Measurements from ENCODE around the gene CRX. TPM values are rescaled to one million over a fixed set of nuclear protein-coding genes. Genes with fewer than 3 reads are reported as not detected.

The CRX gene
- total and polyA plus RNA-seq, 2 donors (not counting 3 experiments of a cell fraction or from before 2014, with no cell fraction given), result not detected

- H3K4me2 ChIP-seq (ENCODE audit: insufficient read depth, low read length), result no peak overlapping the region
- H3K4me3 ChIP-seq (replicated peaks in 1 of 3; ENCODE audit: insufficient read depth in 1 of 3, low read depth in 1 of 3, low read length in 3 of 3), result no peak overlapping the region
- TF ChIP-seq POLR2AphosphoS5 (IDR thresholded peaks at IDR 0.05; ENCODE audit: insufficient read depth, low read depth, low read length), result no peak
- no peak for TF ChIP-seq MYC (IDR thresholded peaks at IDR 0.05; ENCODE audit: low read depth, low read length)
- no peak for TF ChIP-seq FOS (IDR thresholded peaks at IDR 0.05; ENCODE audit: borderline replicate concordance, insufficient read depth, low read length)
- TF ChIP-seq JUN (IDR thresholded peaks at IDR 0.05; ENCODE audit: borderline replicate concordance, insufficient read depth, insufficient read length, low read depth), result no peak
- TF ChIP-seq EZH2 (IDR thresholded peaks at IDR 0.05; ENCODE audit: borderline replicate concordance, low read depth, low read length, severe bottlenecking), result no peak
- no peak for TF ChIP-seq GATA2 (IDR thresholded peaks at IDR 0.05; ENCODE audit: insufficient read depth, insufficient read length, low read depth, low read length)
- no peak for TF ChIP-seq CTCF (IDR thresholded peaks at IDR 0.05; ENCODE audit: extremely low read depth in 1 of 2, insufficient read depth in 1 of 2, low read depth in 1 of 2, low read length in 2 of 2)
- no peak for TF ChIP-seq POLR2A (IDR thresholded peaks at IDR 0.05; ENCODE audit: low read depth, low read length)
- TF ChIP-seq, protein P1, sequence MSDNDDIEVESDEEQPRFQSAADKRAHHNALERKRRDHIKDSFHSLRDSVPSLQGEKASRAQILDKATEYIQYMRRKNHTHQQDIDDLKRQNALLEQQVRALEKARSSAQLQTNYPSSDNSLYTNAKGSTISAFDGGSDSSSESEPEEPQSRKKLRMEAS (IDR thresholded peaks at IDR 0.05; ENCODE audit: insufficient read depth, insufficient read length), result no peak
- no peaks in the 10 kb centered on the region for H3K79me2 ChIP-seq (ENCODE audit: control insufficient read depth, insufficient read depth, low read length)
- no peaks in the 10 kb centered on the region for H4K20me1 ChIP-seq (replicated peaks; ENCODE audit: control insufficient read depth, extremely low read depth, insufficient read depth, low read length)
- no peaks in the 10 kb centered on the region for H3K4me1 ChIP-seq (ENCODE audit: control insufficient read depth, extremely low read depth, insufficient read depth, low read length)
- ChIA-PET CTCF (no interaction called here), POLR2A (no interaction called here)
- no peak for DNase-seq (ENCODE audit: low read depth, low spot score)
- H3K9me3 ChIP-seq (replicated peaks; ENCODE audit: control insufficient read depth, insufficient read depth, low read length), result no peaks in the 10 kb centered on the region
- H3K9me1 ChIP-seq (replicated peaks; ENCODE audit: control insufficient read depth, extremely low read depth, insufficient read depth, low read length), result no peaks in the 10 kb centered on the region
- H2AFZ ChIP-seq (ENCODE audit: low read depth, low read length), result no peak overlapping the region
- BruUV-seq (replicated peaks), result no TSS peak
- no peaks in the 10 kb centered on the region for H3K27me3 ChIP-seq (ENCODE audit: control insufficient read depth in 2 of 2, insufficient read depth in 2 of 2, low read length in 2 of 2)
- no peak overlapping the region for H3K27ac ChIP-seq (ENCODE audit: insufficient read depth, low read depth, low read length)
- no peak for FAIRE-seq
- dilution Hi-C loops (cut with MboI; ENCODE audit: extremely low pct_ligation_motif_present, low sequenced_read_pairs) (no loop called here), intact Hi-C loops (cut with micrococcal nuclease) (no loop called here)
- H3K36me3 ChIP-seq (ENCODE audit: control insufficient read depth in 2 of 2, extremely low read depth in 1 of 2, insufficient read depth in 2 of 2, low read length in 2 of 2), result no peaks in the 10 kb centered on the region
- no peak overlapping the region for H3K9ac ChIP-seq (replicated peaks; ENCODE audit: extremely low read depth, insufficient read depth, low read length)
Measured at GRCh38 chr19:47832723-47833122, 11.0 kb downstream of the CRX start.
